ENCODE measurements around the gene SORL1. TPM values are rescaled to one million over a fixed set of nuclear protein-coding genes. Genes with fewer than 3 reads are reported as not detected.

Gene SORL1
- polyA plus RNA-seq, 3 donors = 52.5 to 61.9 (median 59.4) TPM

DNA sequence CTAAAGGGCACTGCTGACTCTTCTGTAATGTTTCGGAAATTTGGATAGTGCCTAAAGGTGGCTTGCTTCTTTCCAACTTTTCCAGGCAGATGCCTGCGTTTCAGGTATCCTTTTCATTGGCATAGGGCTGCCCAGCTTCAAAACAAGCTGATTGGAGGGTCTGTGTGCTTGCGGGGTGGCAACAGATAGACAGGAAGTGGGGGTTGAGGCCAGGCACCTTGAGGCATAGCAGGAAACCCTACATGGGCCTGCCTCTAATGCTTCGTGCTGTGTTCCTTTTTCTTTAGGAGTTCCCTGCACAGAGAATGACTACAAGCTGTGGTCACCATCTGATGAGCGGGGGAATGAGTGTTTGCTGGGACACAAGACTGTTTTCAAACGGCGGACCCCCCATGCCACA lies 92.8 kb downstream of the SORL1 start:
- no peaks in the 10 kb centered on the region for H3K9me3 Mint-ChIP-seq
- WGBS (ENCODE audit: insufficient coverage) = 59% methylated on average over 7 of the region's 7 CpGs
- no peaks in the 10 kb centered on the region for H3K27me3 ChIP-seq (ENCODE audit: control insufficient read depth in 2 of 2, insufficient read depth in 2 of 2, low read length in 2 of 2)
- peaks cover 2% of the 10 kb centered on the region for H3K4me1 Mint-ChIP-seq
- H3K27ac ChIP-seq (ENCODE audit: low read depth in 1 of 2, low read length in 2 of 2) = no peak overlapping the region
- no peak overlapping the region for H3K4me2 ChIP-seq (replicated peaks; ENCODE audit: extremely low read depth, low read length, poor library complexity, severe bottlenecking)
- no peak overlapping the region for H3K4me3 Mint-ChIP-seq
- H2AFZ ChIP-seq (ENCODE audit: insufficient read depth, low read depth, low read length, poor library complexity, severe bottlenecking) = no peak overlapping the region
- H3K27me3 Mint-ChIP-seq (ENCODE audit: low read depth in 3 of 3) = no peaks in the 10 kb centered on the region
- H3K4me1 ChIP-seq (ENCODE audit: control insufficient read depth in 1 of 2, insufficient read depth in 2 of 2, low read length in 2 of 2) = no peaks in the 10 kb centered on the region
- no peak overlapping the region for H3K9ac ChIP-seq (ENCODE audit: insufficient read depth, low read length, poor library complexity, severe bottlenecking)
- H3K27ac Mint-ChIP-seq = no peak overlapping the region
- peaks cover 78 to 97% of the 10 kb centered on the region in 2 donors for H3K36me3 ChIP-seq (replicated peaks in 1 of 2; ENCODE audit: control insufficient read depth in 1 of 2, insufficient read depth in 2 of 2, low read length in 2 of 2)
- H3K4me3 ChIP-seq (replicated peaks in 1 of 3; ENCODE audit: low read depth in 2 of 3, low read length in 3 of 3) = no peak overlapping the region
- TF ChIP-seq, protein P1, sequence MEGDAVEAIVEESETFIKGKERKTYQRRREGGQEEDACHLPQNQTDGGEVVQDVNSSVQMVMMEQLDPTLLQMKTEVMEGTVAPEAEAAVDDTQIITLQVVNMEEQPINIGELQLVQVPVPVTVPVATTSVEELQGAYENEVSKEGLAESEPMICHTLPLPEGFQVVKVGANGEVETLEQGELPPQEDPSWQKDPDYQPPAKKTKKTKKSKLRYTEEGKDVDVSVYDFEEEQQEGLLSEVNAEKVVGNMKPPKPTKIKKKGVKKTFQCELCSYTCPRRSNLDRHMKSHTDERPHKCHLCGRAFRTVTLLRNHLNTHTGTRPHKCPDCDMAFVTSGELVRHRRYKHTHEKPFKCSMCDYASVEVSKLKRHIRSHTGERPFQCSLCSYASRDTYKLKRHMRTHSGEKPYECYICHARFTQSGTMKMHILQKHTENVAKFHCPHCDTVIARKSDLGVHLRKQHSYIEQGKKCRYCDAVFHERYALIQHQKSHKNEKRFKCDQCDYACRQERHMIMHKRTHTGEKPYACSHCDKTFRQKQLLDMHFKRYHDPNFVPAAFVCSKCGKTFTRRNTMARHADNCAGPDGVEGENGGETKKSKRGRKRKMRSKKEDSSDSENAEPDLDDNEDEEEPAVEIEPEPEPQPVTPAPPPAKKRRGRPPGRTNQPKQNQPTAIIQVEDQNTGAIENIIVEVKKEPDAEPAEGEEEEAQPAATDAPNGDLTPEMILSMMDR (IDR thresholded peaks at IDR 0.05) = no peak
- DNase-seq = no peak
- intact Hi-C loops (cut with micrococcal nuclease) = no loop called here
- H3K79me2 ChIP-seq (ENCODE audit: insufficient read depth, low read length) = no peaks in the 10 kb centered on the region
- H3K9me3 ChIP-seq (replicated peaks in 1 of 2; ENCODE audit: control insufficient read depth in 1 of 2, insufficient read depth in 1 of 2, low read length in 2 of 2) = no peaks in the 10 kb centered on the region
- H4K20me1 ChIP-seq (ENCODE audit: insufficient read depth, low read length) = peaks cover 97% of the 10 kb centered on the region
- peaks cover 74 to 95% of the 10 kb centered on the region in 2 donors for H3K36me3 Mint-ChIP-seq

DNA sequence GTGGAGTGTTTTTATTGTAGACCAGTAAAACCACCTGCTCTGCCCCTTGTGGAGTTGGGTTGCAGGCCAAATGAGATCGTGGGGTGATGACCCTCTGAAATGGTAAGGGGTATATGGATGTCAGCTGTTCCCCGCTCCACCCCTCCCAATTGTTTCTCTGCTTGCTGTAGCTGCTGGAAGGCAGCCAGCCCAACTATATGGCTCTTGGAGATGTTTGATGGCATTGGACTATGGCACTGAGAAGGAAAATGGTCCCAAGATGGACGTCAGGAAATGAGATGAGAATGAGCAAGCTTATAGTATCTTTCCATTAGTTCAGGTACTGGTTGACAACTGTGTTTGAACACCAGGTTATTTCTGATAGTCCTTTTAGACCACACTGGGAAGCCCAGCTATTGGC lies 95.5 kb downstream of the SORL1 start:
- no peak overlapping the region for H3K4me2 ChIP-seq (replicated peaks; ENCODE audit: extremely low read depth, low read length, poor library complexity, severe bottlenecking)
- no peaks in the 10 kb centered on the region for H3K27me3 Mint-ChIP-seq (ENCODE audit: low read depth in 3 of 3)
- H3K4me3 ChIP-seq (replicated peaks in 1 of 3; ENCODE audit: low read depth in 2 of 3, low read length in 3 of 3) = no peak overlapping the region
- peaks cover 0 to 2% (median 0%) of the 10 kb centered on the region in 7 donors for H3K9me3 Mint-ChIP-seq
- no peak overlapping the region for H3K4me3 Mint-ChIP-seq
- H3K36me3 ChIP-seq (replicated peaks in 1 of 2; ENCODE audit: control insufficient read depth in 1 of 2, insufficient read depth in 2 of 2, low read length in 2 of 2) = peaks cover 85 to 97% of the 10 kb centered on the region in 2 donors
- intact Hi-C loops (cut with micrococcal nuclease) = no loop called here
- H3K4me1 Mint-ChIP-seq = peaks cover 5% of the 10 kb centered on the region
- H3K27ac Mint-ChIP-seq = peak overlapping the region in 1 of 7 donors; percentile 8
- H2AFZ ChIP-seq (ENCODE audit: insufficient read depth, low read depth, low read length, poor library complexity, severe bottlenecking) = no peak overlapping the region
- no peak overlapping the region for H3K9ac ChIP-seq (ENCODE audit: insufficient read depth, low read length, poor library complexity, severe bottlenecking)
- TF ChIP-seq, protein P1 (IDR thresholded peaks at IDR 0.05) = no peak
- H3K27me3 ChIP-seq (ENCODE audit: control insufficient read depth in 2 of 2, insufficient read depth in 2 of 2, low read length in 2 of 2) = no peaks in the 10 kb centered on the region
- H3K9me3 ChIP-seq (replicated peaks in 1 of 2; ENCODE audit: control insufficient read depth in 1 of 2, insufficient read depth in 1 of 2, low read length in 2 of 2) = no peaks in the 10 kb centered on the region
- no peaks in the 10 kb centered on the region for H3K79me2 ChIP-seq (ENCODE audit: insufficient read depth, low read length)
- peaks cover 77 to 93% of the 10 kb centered on the region in 2 donors for H3K36me3 Mint-ChIP-seq
- DNase-seq = no peak
- H4K20me1 ChIP-seq (ENCODE audit: insufficient read depth, low read length) = peaks cover 97% of the 10 kb centered on the region
- no peaks in the 10 kb centered on the region for H3K4me1 ChIP-seq (ENCODE audit: control insufficient read depth in 1 of 2, insufficient read depth in 2 of 2, low read length in 2 of 2)
- 81% methylated on average over 1 of the region's 3 CpGs for WGBS (ENCODE audit: insufficient coverage)
- no peak overlapping the region for H3K27ac ChIP-seq (ENCODE audit: low read depth in 1 of 2, low read length in 2 of 2)

All from CD14-positive monocyte (primary cell).